Right cardiac atrium (tissue), 5 donors: ENCODE data around the gene ANKRD13D. TPM values are rescaled to one million over a fixed set of nuclear protein-coding genes. Genes with fewer than 3 reads are reported as not detected.

Experiments used
- ATAC-seq, 2 donors: fragments of 200-7000 bp; cut with Tn5 transposase; one replicate each; pipeline versions ENCODE4 v1.8.0 to v1.9.1; 2020; ENCODE audit warnings: moderate library complexity in 2 of 2, mild to moderate bottlenecking in 1 of 2
- DNase-seq, 3 donors: peaks; one replicate each; pipeline ENCODE4 v3.0.0-alpha.2; 2020
- H3K27ac ChIP-seq: one replicate; pipeline ENCODE4 v1.5.1; 2013; ENCODE audit warnings: mild to moderate bottlenecking, low read length, control low read depth, moderate library complexity
- H3K27me3 ChIP-seq: one replicate; pipeline ENCODE4 v1.6.1; 2013; ENCODE audit not compliant: control insufficient read depth, insufficient read depth
- H3K4me1 ChIP-seq: one replicate; pipeline ENCODE4 v1.6.1; 2013; ENCODE audit warnings: low read length; ENCODE audit not compliant: control insufficient read depth, insufficient read depth
- H3K4me3 ChIP-seq: one replicate; pipeline ENCODE4 v1.5.1; 2013; ENCODE audit warnings: low read length, control low read depth
- H3K9me3 ChIP-seq: one replicate; pipeline ENCODE4 v1.6.1; 2013; ENCODE audit warnings: low read length; ENCODE audit not compliant: control insufficient read depth
- WGBS: extraction: QIAGEN DNeasy Blood & Tissue Kit; methylation state at CpG from one replicate; pipeline ENCODE4 v1.1.7; 2013; 5-methylcytosine and 5-hydroxymethylcytosine counted together
- intact Hi-C, 4 donors: fragments of 100-400 bp; cut with DNase I; formaldehyde crosslinking; loops; one replicate each; pipeline versions ENCODE4 v1.11.0 to v1.14.0; 2022 to 2023
- polyA plus RNA-seq: library from polyadenylated mRNA; stranded (reverse); fragments of 200-250 nt; gene quantifications from one replicate; pipeline ENCODE4 v1.2.3, GENCODE V29; 2013
- total RNA-seq, 4 donors: library from RNA; stranded (reverse); fragmentation: NEBNext Ultra II Directional; extraction: Animal tissue kit (Norgen Biotek cat#: 25700); gene quantifications; one replicate each; pipeline ENCODE4 v1.2.1, GENCODE V29; 2021
- donor health status: healthy with polysubstance abuse.
- donor health status: DM: no; HTN: yes; CAD: no.
- donor health status: DM: no; HTN: no; CAD: no.
- donor health status: DM: no; HTN: yes; CAD: no; lungs with severe emphysema.
- donor health status: DM: yes; HTN: yes; CAD: no.

The ANKRD13D gene
- total and polyA plus RNA-seq, 5 donors, result 18.0 to 25.3 (median 21.1) TPM

GRCh38 chr11:67309661-67310061 is 20.6 kb downstream of the ANKRD13D start:
- DNase-seq (peak in 1 of 3 donors; percentile 61), ATAC-seq (no peak)
- no peak overlapping the region for H3K27ac ChIP-seq
- H3K4me1 ChIP-seq, result no peaks in the 10 kb centered on the region
- no peaks in the 10 kb centered on the region for H3K27me3 ChIP-seq
- intact Hi-C loops, result no loop called here
- 94% methylated on average over 14 of the region's 14 CpGs for WGBS
- H3K9me3 ChIP-seq, result no peaks in the 10 kb centered on the region
- H3K4me3 ChIP-seq, result no peak overlapping the region

GRCh38 chr11:67310246-67311050 is 21.3 kb downstream of the ANKRD13D start:
- H3K4me3 ChIP-seq, result no peak overlapping the region
- H3K27ac ChIP-seq, result no peak overlapping the region
- no peaks in the 10 kb centered on the region for H3K9me3 ChIP-seq
- 86% methylated on average over 19 of the region's 19 CpGs for WGBS
- intact Hi-C loops, result no loop called here
- DNase-seq, result peak in 1 of 3 donors; percentile 41
- no peaks in the 10 kb centered on the region for H3K27me3 ChIP-seq
- no peaks in the 10 kb centered on the region for H3K4me1 ChIP-seq
- ATAC-seq, result no peak

GRCh38 chr11:67311051-67311555 is 22.0 kb downstream of the ANKRD13D start:
- intact Hi-C loops, result no loop called here
- H3K4me1 ChIP-seq, result no peaks in the 10 kb centered on the region
- ATAC-seq (no peak), DNase-seq (peak in 1 of 3 donors; percentile 42)
- no peaks in the 10 kb centered on the region for H3K27me3 ChIP-seq
- H3K9me3 ChIP-seq, result no peaks in the 10 kb centered on the region
- H3K27ac ChIP-seq, result no peak overlapping the region
- no peak overlapping the region for H3K4me3 ChIP-seq
- WGBS, result 87% methylated on average over 18 of the region's 18 CpGs

- H3K9me3 ChIP-seq, result no peaks in the 10 kb centered on the region
- no peaks in the 10 kb centered on the region for H3K27me3 ChIP-seq
- WGBS, result 85% methylated on average over 15 of the region's 15 CpGs
- ATAC-seq (no peak), DNase-seq (no peak)
- H3K4me1 ChIP-seq, result no peaks in the 10 kb centered on the region
- intact Hi-C loops, result no loop called here
- no peak overlapping the region for H3K27ac ChIP-seq
- H3K4me3 ChIP-seq, result no peak overlapping the region
Measured at GRCh38 chr11:67311556-67312082, 22.5 kb downstream of the ANKRD13D start.

- intact Hi-C loops, result no loop called here
- no peaks in the 10 kb centered on the region for H3K9me3 ChIP-seq
- no peaks in the 10 kb centered on the region for H3K27me3 ChIP-seq
- no peak overlapping the region for H3K4me3 ChIP-seq
- H3K4me1 ChIP-seq, result no peaks in the 10 kb centered on the region
- H3K27ac ChIP-seq, result no peak overlapping the region
- no peak for ATAC-seq
- DNase-seq, result peak in 1 of 3 donors; percentile 33
- WGBS, result 69% methylated on average over 22 of the region's 22 CpGs
Measured at GRCh38 chr11:67312187-67313021, 23.3 kb downstream of the ANKRD13D start.

- H3K9me3 ChIP-seq, result no peaks in the 10 kb centered on the region
- H3K4me3 ChIP-seq, result no peak overlapping the region
- intact Hi-C loops, result no loop called here
- no peaks in the 10 kb centered on the region for H3K27me3 ChIP-seq
- no peak overlapping the region for H3K27ac ChIP-seq
- ATAC-seq, result no peak
- 83% methylated on average over 11 of the region's 11 CpGs for WGBS
- no peak for DNase-seq
- H3K4me1 ChIP-seq, result no peaks in the 10 kb centered on the region
Measured at GRCh38 chr11:67313125-67313890, 24.2 kb downstream of the ANKRD13D start.

- WGBS, result 85% methylated on average over 2 of the region's 2 CpGs
- no peak overlapping the region for H3K27ac ChIP-seq
- H3K27me3 ChIP-seq, result no peaks in the 10 kb centered on the region
Measured at GRCh38 chr11:67314218-67314617, 25.1 kb downstream of the ANKRD13D start.

GRCh38 chr11:67315325-67315909 is 26.3 kb downstream of the ANKRD13D start:
- DNase-seq (no peak), ATAC-seq (no peak)
- Histone ChIP-seq H3K4me1 (no peaks in the 10 kb centered on the region), H3K4me3 (no peak overlapping the region), H3K27me3 (no peaks in the 10 kb centered on the region), H3K27ac (no peak overlapping the region), H3K9me3 (no peaks in the 10 kb centered on the region)
- 79% methylated on average over 9 of the region's 9 CpGs for WGBS
- intact Hi-C loops, result loop anchor here in 1 of 4 donors (5.0 kb wide), 1 partner anchor 48 kb away; the partner anchor contains the start of gene GRK2

More at GRCh38 chr11:67314218-67314617, 25.1 kb downstream of the ANKRD13D start:
- no peaks in the 10 kb centered on the region for H3K4me1 ChIP-seq
- no peaks in the 10 kb centered on the region for H3K9me3 ChIP-seq
- intact Hi-C loops, result no loop called here
- ATAC-seq (no peak), DNase-seq (no peak)
- H3K4me3 ChIP-seq, result no peak overlapping the region

- Histone ChIP-seq H3K4me3 (peak overlapping the region; percentile 47), H3K9me3 (no peaks in the 10 kb centered on the region), H3K27ac (peak overlapping the region; percentile 72), H3K27me3 (no peaks in the 10 kb centered on the region), H3K4me1 (no peaks in the 10 kb centered on the region)
- under 1% methylated on average over 10 of the region's 10 CpGs for WGBS
- DNase-seq, result no peak
- intact Hi-C loops, result loop anchor here (2.0 to 5.0 kb wide), 3 partner anchors 50 to 52 kb away; partner anchors contain the start of gene GRK2 (in 3 of the 4)
- no peak for ATAC-seq
Measured at GRCh38 chr11:67316882-67317204, 27.7 kb downstream of the ANKRD13D start.
